GM19438 (cell line): Measurements from ENCODE around the gene EIF4EBP2.

ENCODE experiments used
- ATAC-seq: cut with Tn5 transposase; IDR thresholded peaks from one replicate; pipeline ENCODE4 v1.9.1; 2021; ENCODE audit warnings: low read depth; ENCODE audit not compliant: unreplicated experiment

EIF4EBP2 gene

DNA sequence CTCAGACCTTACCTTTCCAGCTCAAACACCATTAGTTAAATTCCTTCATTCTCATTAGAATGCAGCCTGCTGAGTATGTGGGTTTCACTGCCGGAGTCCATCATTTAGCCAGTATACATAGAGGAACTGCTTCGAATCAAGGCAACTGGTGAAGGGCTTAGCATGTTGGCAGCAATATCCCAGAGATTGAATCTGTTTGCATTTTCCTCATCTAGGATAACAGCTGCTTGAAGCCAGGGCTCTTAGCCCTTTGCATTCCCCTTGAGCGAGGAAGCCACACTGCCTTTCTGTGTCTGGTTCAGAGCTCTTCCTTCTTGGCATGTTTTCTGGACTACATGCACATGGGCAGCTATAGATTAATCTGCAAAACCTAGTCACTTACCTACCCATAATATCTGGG, 22.9 kb downstream of the EIF4EBP2 start:
- no peak for ATAC-seq

DNA sequence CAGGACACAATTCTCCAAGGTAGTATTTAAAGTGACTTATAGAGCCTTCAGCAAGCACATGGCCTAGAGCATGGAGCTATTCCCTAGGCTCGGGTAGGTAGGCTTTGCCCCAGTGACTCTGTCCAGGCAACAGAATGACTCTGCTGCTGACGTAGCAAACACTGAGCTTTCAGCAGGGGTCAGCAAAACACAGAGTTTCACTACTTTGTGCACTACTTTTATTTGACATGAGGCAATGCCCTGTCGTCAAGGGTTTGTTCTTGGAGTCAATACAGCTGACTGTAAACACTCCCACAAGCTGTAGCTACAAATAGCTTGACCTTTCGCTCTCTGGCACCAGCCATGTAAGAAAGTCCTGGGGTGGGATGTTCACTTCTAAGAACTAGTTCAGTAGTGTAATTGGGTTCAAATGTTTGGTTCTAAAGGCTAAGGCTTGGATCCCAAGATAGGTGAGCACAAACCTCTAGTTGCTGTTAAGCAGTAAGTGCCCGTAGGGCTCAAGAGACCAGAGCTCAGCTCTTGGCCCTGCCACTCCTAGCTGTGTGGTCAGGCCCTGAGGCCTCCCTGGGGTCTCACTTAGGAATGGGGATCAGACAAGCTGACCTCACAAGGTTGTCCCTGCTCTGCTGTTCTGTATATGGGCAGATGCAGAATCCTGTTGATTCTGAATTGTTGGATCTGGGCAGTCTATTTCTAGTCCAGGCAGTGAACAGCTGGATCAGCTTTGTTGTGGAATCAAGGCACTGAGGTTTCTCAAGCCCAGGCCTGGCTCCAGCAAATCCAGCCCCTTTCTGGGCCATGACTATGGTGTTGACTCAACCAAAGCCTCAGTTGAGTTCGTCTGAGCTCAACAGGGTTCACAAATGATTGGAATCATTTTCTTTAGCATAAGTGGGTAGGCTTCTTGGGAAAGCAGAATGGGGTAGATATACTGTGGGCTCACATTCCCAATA, 26.8 kb downstream of the EIF4EBP2 start:
- ATAC-seq: no peak

DNA sequence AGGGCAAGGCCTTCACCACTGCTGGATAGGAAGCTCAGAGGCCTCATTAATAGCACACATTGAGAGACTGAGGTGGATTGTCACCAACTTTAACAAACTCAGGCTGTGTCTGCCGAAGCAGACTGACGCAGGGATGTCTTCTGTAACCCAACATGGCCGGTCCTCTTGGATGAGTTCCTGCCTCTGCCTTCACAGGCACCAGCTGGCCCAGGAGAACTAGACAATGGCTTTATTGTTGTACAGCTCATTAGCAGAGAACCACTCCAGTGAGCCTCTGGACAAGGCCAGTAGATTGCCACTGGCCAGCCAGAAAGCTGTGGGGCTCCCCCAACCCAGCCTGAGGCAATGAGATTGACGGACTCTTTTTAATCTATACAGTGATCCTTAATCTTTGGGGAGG, 28.2 kb downstream of the EIF4EBP2 start:
- no peak for ATAC-seq

DNA sequence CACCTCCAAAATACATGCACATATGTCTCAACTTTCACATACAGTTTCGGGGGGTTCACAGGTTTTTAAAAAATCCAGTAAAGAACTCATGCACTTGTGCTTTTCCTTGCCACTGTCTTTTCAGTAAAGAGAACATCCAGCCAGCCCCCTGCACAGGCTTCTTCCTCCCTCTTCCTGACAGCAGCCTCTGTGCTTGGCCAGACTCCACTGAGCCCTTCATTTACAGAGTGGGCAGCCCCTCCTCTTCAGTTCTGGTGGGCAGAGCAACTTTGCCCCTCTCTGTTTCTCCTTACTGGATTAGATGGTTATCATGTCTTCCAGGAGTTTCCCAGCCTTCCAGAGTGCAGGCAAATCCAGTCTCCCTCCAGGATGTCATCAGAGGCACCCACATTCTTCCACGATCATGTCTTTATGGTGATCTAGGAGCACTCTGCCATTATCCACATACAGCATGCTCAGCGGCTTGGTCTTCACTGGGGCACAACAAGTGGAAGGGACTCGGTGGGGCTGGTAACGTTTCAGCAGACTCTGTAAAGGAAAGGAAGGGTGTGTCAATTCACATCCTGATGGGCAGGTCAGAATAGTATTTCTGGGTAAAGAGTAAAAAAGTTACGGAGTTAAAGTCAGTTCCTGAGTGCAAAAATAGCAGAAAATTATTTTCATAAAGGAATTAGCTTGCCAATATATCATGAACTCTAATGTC, 28.8 kb downstream of the EIF4EBP2 start:
- ATAC-seq: no peak

DNA sequence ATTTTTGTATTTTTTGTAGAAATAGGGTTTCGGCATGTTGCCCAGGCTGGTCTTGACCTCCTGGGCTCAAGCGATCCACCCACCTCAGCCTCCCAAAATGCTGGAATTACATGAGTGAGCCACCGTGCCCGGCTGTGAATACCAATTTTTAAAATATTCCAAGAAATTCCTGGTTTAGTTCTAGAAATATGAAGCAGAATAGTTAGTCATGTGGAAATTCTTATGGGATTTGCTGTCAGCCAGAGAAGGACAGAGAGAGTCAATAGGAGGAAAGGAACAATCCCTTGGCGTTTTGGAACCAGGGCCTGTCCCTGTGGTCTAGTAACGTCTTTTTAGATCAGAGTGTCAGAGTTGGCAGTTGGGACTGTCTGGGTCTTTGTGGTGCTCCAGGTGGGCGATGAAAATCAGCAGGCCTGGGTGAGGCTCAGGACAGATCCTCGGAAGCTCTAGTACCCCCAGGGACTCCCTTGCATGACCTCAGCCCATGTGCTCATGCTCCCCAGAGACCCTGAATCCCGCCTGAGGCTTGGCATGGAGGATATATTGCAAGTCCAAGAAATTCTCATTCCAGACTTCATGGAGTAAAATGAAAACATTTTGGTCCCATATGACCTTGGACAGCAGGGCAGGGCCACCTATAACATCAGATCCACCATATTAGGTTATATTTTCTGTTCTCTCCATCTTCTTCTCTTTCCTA, 29.8 kb downstream of the EIF4EBP2 start:
- no peak for ATAC-seq

DNA sequence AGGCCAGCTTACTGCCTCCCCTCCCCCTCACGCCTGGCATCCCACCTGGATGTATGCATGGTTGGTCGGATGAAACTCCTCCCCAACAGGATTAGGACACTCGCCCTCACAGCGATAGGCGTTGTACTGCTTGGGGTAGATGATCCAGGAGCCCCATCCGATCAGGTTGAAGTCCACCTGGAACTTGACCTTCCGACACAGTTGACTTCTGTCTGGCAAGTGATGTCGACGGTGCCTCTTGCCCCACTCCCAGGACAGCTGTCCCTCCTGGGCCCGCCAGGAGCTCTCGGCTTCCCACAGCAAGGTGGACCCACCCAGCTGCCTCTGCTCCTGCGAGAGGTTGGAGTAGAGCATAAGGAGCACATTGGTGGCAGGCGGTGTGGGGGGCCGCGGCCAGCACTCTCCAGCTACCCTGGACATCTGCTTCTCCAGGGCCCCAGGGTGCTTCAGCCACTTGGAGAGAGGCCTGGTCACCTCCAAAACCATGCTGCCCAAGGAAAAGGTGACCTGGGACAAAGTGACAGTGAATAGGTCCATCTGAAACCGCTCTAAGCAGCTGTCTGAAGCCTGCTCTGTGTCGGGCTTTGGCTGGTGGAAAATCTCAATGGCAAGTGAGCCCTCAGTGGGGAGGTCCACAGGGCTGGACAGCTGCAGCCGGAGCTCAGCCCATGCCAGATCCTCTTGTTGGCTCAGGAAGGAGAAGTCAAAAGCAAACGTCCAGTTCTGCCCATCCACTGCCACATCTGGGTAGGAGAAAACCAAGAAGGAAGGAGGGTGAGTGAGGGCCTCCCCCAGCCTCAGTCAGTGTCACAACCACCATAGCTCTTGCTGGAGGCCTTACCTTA, 31.5 kb downstream of the EIF4EBP2 start:
- ATAC-seq: no peak

DNA sequence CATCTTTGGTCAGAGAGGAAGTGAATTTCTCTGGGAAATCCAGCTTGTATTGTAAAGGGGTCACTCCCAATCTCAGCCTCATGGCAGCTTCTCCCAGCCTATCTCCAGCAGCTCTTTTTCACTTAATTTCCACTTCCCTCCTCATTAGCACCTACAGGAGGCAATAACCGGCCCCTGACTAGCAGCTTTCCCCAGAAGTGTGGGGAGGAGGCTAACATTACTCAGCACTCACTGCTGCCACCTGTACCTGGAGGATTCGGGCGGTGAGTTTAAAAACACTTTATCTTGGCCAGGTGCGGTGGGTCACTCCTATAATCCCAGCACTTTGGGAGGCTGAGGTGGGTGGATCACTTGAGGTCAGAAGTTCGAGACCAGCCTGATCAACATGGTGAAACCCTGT, 33.8 kb downstream of the EIF4EBP2 start:
- no peak for ATAC-seq

DNA sequence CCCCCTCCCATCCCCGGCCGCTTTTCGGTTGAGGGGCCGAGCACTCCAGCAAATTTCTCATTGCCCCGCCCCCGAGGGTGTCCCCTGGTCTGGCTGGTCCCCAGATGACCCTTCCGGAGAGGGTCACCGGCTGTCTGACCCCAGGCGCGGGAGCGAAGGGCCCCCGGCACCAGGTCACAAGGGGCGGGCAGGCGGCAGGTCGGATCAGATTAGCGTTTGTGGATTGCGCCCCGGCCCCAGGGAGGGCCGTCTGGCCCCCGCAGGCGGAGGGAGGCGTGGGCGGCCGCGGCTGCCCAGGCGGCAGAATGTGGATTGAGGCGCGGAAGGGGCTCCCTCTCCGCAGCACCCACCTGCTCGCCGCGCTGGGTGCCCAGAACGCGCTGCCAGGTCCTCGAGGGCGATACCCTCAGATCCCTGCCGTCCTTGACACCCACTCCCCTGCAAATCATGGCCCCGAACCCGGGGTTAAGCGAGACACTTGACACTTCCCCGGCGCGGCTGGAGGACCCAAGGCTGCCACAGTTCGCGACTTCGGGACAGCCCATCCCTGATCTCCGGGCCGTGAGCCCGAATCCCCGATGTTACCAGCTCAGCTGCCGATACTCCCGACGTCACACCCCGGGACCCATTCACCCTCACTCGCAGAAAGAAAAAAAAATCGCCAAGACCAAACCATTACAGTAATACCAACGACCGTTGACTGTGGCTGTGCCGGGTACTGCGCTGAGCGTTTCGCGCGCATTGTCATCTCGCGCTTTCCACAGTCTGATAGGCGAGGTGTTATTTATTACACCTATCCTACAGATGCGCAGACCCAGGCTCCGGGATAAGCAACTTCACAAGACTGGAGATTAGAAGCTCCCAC, 36.6 kb downstream of the EIF4EBP2 start:
- no peak for ATAC-seq

DNA sequence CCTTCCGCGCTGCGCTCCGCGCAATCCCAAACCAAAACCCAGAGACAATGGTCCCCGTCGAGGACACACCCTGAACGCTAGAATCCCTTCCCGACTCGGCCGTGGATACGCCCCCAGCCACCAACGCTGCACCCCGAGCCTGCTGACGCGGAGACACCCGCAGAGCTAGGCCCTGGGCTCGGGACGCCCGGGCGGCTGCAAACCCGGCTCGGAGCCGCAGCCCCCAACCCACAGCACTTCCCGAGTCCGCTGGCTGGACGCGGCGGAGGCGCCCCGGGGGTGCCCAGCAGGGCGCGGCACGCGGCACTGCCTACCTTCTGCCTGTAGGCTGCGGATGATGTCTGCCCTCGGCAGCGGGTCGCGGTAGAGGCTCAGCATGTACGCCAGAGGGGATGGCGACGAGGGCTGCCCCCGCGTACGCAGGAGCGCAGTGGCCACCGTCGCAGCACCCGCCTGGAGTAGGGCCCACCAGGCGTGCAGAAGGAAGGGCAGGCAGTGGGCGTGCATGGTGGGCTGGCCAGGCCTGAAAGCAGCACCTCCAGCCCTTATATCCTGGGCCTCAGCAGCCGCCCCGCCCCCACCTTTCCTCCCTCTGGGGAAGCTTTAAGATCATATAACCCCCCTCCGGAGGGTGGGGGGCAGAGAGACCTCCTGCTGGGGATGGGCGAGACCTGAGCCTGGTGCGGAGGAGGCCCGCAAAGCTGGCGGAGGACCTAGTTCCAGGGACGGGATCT, 37.4 kb downstream of the EIF4EBP2 start, which contains the start of gene NODAL:
NODAL (minus strand) TSS at position 521 of the 734 bp plus-strand sequence; CDS start at position 507, 14 bp downstream.
- ATAC-seq: no peak

DNA sequence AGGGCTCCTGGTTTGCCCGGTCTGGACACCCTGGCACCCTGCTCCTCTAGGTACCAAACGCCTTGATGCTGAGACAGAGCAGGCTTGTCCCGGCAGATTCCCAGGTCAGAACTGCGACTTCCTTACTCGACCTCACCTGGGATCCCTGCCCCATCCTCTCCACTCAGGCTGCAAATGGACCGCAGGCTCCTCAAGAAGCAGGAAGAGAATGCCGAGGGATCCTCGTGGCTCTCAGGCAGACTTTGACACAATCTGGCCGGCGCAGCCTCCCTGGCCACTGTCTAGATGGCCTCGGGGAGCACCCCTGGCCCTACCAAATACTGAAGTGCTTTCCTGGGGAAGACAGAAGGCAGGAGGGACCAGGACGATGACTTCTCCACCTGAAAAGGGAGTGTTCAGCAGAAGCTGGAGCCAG, 38.0 kb downstream of the EIF4EBP2 start:
- no peak for ATAC-seq

DNA sequence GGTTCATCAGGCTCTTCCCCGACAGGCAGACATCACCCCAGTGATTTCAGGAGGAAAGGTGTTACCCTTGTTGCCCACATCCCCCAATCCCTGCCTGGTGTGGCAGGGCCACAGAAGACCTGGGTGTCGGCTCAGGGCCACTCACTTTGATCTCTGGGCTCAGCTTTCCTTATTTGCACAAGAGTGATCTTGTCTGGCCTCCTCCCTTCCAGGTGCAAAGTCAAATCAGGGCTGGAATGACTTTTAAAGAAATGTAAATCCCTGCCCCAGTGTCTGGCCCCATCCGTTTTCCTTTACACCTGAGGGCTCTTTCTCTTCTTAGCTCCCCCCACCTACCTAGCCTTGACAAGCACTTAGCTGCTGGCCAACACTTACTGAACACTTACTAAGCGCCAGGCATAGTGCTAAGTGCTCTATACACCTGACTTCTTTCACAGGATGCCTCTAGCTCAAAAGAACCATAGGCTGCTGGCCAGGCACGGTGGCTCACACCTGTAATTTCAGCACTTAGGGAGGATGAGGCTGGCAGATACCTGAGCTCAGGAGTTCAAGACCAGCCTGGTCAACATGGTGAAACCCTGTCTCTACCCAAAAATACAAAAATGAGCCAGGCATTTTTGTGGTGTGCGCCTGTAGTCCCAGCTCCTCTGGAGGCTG, 38.5 kb downstream of the EIF4EBP2 start:
- no peak for ATAC-seq

DNA sequence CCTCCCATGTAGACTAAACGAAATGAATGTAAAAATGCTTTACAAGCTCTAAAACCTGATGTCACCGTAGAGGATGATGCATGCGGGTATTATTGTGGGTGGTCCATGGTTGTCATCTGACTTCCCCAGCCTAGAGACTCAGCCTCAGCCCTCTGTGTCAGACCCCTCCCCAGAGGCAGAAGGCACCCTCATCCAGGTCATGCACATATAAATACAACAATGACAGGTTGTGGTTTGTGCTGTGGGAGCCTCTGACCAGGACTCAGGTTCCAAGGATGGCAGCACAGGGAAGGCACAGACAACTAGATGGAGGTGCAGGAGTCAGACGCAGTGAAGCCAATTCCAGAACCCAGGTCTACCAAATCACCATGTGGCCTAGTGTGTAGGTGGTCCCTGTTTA, 40.8 kb downstream of the EIF4EBP2 start:
- no peak for ATAC-seq

DNA sequence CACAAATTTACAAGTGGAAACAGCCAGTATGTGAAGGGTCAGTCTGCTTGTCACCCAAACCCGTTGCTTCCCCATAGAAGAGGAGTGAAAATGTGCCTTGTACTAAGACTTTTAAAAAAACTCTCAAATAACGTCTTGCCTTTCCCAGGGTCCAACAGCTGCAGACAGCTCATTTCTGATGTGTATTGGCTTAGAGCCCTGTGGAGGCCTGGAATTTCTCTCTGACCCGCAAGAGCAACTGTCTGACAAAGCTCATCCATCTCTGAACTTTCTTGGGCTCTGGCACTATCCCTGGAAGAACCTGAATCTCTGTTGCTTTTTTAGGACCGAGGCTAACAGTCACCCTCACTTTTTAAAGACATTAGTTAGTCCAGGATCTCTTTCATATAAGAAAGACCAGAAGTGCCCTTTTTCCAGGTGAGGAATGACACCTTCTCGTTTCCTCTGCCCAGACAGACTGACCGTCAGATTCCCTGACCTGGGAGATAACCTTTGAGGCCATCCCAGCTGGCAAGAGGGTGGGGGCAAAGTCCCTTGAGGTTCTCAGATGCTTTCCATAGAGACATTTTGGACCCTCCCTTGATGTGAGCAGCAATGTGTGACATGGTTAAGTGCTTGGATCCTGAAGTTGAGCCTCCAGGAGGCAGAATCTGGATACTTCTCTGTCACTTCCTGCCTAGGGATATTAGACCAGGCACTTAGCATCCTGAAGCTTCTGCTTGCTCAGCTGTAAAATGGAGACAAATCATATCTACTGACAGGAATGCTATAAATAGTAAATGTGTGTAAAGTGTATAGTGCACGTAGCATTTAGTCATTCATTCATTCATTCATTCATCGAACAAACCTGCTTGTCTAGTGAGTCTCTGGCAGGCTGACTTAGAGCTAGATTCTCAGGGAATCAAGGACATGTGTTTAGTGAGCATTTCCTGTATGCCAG, 42.0 kb downstream of the EIF4EBP2 start:
- ATAC-seq: no peak

DNA sequence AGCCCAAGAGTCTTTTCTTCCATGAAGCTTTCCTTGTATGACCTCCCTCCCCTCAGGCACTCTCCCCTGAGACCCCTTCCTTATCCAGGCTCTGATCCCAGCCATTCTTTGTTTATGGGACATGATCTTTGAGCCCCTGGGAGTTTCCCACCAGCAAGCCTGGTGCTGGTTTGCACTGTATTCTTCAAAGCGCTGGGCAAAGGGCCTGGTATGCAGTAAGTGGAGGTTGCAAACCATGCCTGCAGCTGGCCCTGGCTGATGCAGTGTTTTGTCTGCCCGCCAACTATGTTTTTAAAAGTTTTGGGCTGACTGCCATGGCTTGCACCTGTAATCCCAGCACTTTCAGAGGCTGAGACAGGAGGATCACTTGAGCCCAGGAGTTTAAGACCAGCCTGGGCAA, 44.3 kb downstream of the EIF4EBP2 start:
- no peak for ATAC-seq

DNA sequence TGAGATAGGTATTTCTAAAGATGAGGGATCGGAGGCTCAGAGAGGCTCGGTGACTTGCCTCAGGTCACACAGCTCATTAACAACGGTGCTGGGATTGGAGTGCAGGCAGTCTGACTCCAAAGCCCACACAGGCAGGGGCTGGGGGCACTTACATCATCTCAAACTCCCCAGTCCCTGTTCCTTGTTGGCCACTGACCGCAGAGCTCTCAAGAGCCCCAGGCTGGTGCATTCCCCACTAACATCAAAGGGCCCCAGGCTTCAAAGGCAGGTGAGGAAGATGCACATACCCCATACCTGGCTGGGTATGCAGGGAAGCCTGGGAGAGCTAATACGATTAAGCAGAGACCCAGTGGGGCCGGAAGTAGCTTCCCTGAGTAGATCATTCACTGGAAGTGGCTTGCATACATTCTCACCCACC, 51.3 kb downstream of the EIF4EBP2 start:
- ATAC-seq: no peak

DNA sequence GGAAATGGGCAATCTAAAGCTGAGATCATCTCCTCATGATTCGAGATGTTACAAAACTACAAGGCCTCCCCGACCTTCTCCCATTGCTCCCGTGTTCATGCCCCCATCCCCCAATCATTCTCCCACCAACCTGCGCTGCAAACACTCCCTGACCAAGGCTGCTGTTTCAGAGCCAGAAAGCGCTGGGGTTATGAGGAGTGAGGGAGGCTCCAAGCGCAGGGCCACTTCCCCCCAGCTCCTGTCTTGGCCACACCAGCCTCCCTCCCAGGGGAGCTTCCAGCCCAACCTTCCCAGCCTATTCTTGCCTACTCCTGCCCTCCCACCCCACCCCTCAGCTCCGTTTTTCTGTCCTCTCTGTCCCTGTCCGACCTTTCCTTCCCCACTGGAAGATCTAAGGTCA, 52.2 kb downstream of the EIF4EBP2 start:
- ATAC-seq: no peak

DNA sequence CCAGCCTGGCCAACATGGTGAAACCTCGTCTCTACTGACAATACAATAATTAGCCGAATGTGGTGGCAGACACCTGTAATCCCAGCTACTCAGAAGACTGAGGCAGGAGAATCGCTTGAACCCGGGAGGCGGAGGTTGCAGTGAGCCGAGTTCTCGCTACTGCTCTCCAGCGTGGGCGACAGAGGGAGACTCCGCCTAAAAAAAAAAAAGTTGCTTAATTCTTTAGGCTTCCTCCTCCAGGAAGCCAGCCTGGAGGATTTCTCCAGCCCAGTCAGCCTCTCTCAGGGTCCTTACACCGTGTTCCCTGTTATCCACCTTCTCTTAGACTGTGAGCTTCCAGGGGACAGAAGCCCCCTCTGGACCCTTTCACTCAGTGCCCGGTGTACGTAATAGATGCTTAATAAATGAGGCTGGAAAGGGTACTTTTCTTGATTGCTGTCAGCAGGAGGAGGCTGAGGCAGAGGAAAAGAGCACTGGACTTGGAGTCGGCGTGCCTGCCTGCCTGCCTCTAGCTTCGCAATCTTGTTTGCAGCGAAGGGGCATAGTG, 53.9 kb downstream of the EIF4EBP2 start:
- ATAC-seq: no peak
